Choroid plexus epithelial cell (primary cell): Measurements from ENCODE around the gene GPR26.

ENCODE experiments used
- DNase-seq: peaks from one replicate; pipeline ENCODE4 v3.0.0-alpha.2; 2010; ENCODE audit warnings: low read depth
- H3K4me3 ChIP-seq: 2 replicates; pipeline ENCODE4 v1.5.1; 2011; ENCODE audit warnings: low read depth, mild to moderate bottlenecking, control low read depth, low read length, moderate library complexity
- CTCF ChIP-seq: conservative IDR thresholded peaks from 2 replicates; pipeline ENCODE4 v1.5.1; 2011; ENCODE audit warnings: low read depth, mild to moderate bottlenecking, control low read depth, inconsistent platforms, low read length, moderate library complexity

The GPR26 gene

DNA sequence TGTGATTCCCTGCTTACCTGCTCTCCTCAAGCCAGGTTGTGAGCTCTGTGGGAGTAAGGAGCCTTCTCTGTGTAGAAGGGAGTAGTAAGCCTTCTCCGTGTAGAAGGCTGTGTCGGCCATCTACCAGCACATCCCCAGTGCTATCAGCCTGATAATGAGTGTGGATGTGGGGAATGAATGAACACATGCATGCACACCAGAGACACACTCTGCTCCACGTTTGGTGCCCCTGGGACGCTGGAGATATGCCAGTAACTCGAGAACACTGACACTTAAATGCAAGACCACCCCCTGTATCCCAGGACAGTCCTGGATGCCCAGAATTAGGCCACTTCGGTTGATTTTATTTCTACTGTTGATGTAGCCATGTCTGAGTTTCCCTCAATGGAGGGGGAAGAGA lies 21.1 kb upstream of the GPR26 start:
- TF ChIP-seq CTCF = no peak
- DNase-seq = no peak
- no peak overlapping the region for H3K4me3 ChIP-seq

DNA sequence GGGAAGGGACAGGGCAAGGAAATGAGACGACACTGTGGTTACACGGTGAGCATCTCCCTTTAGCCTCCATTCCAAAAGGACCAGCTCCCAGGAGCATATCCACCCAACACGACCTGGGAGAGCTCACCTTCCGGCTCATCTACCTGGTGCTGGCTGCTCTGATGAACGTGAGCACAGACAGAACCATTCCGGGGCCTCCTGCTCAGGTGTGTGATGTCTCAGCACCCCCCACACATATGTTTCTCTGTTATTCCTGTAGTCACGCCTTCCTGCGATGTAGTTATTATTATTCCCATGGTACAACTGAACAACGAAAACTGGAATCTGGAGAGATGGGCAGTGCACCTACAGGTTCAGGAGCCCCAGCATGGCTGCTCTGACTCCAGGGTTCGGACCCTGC lies 20.5 kb upstream of the GPR26 start:
- no peak for TF ChIP-seq CTCF
- no peak overlapping the region for H3K4me3 ChIP-seq
- DNase-seq = no peak

DNA sequence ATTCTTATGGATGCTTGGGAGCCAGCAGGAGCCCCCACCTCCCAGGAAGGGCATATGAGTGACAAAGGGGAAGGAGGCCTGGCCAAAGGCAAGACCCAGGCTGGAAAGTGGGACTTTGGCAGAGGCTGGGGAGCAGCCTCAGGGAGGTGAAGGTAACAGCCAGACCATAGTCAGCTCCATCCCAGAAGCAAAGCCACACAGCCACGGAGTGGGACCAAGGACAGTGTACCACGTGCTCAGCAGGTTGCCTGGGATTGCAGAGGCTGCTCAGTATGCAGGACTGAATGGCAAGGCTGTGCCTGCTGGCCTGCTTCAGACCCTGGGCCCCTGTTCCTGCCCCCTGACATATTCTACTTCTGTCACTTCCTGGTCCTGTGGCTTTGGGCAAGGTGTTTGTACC lies 17.6 kb upstream of the GPR26 start:
- DNase-seq = no peak
- no peak overlapping the region for H3K4me3 ChIP-seq
- TF ChIP-seq CTCF = no peak

DNA sequence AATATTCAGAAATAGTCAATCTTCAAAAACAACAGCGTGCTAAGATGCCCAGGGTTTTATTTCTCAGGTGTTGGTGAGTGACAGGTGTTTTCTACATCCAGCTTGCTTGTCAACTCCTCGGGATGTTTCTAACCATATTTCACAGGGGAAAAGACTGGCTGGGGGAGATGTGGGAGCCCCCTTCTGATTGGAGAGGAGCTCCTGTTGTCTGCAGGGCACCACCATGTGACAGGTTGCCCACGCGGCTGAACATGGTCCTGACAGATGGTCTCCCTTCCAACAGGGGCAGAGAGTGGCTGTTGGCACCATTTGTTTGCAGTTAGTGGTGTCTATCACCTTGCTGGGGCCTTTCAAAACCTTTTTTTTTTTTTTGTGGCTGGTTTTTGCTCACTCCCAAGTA lies 16.5 kb upstream of the GPR26 start:
- no peak for TF ChIP-seq CTCF
- no peak for DNase-seq
- H3K4me3 ChIP-seq = no peak overlapping the region

GRCh38 chr10:123651421-123652047 lies 14.6 kb upstream of the GPR26 start:
- no peak for DNase-seq
- TF ChIP-seq CTCF = no peak
- no peak overlapping the region for H3K4me3 ChIP-seq

DNA sequence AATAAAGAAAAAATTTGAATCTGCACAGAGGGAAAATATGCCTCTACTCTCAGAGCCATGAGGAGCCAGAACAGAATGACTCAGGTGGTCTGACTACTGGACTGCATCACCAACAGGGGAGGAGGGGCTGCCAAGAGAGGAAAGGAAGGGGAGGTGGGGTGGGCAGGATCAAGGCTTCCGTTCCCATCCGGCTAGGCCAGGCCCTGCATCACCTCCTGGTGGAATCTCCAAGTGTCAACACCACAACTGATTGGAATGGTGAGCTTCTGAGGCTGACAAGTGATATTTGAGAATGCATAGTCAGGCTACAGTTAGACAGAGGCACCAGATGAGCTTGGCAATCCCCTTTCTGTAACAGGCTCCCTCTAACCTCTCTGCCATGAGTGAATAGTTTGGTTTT lies 10.4 kb upstream of the GPR26 start:
- DNase-seq = no peak
- TF ChIP-seq CTCF = no peak

DNA sequence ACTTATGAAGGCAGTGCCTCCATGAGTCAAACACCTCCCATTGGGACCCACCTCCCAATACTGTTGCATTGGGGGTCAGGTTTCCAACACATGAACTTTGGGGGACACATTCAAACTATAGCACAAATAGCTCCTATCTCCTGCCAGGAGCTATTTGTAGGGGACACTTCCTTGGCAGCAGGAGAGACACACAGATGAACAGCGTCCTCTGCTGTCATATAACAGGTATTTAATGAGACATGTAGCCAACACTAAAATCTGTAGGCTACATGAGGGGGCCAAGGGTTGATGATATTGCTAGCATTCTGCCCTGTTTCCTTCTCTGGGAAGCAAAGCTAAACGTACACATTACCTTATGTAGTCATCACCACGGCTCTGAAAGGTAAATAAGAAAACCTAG lies 2.6 kb upstream of the GPR26 start:
- no peak overlapping the region for H3K4me3 ChIP-seq
- no peak for DNase-seq
- no peak for TF ChIP-seq CTCF

More for the DNA sequence above, 10.4 kb upstream of the GPR26 start:
- no peak overlapping the region for H3K4me3 ChIP-seq
